Measurements from ENCODE around the gene RAD51B. TPM values are rescaled to one million over a fixed set of nuclear protein-coding genes. Genes with fewer than 3 reads are reported as not detected.

RAD51B gene
- total RNA-seq, 1 experiment from 2014 or later = 14.2 TPM

- Mint-ChIP-seq H3K36me3 (no peaks in the 10 kb centered on the region), H3K27me3 (ENCODE audit: low read depth) (peaks cover 3% of the 10 kb centered on the region; the same call in 1 of the 2 replicates), H3K4me1 (peaks cover 19% of the 10 kb centered on the region), H3K4me3 (no peak overlapping the region), H3K9me3 (peaks cover 9% of the 10 kb centered on the region; the same call in 1 of the 2 replicates), H3K27ac (no peak overlapping the region; the same call in 1 of the 2 replicates)
- no peak for ATAC-seq
- CTCF ChIA-PET = no interaction called here
- POLR2A ChIA-PET = no interaction called here
- no peak for DNase-seq (ENCODE audit: low spot score)
- TF ChIP-seq TCF7 (CRISPR knock-in tag; IDR thresholded peaks at IDR 0.05; ENCODE audit: low read depth) (no peak), HMGXB4 (CRISPR knock-in tag; IDR thresholded peaks at IDR 0.05) (no peak), E2F1 (CRISPR knock-in tag; IDR thresholded peaks at IDR 0.05) (no peak), FOXP1 (CRISPR knock-in tag; IDR thresholded peaks at IDR 0.05; ENCODE audit: borderline replicate concordance) (no peak), OVOL2 (CRISPR knock-in tag; IDR thresholded peaks at IDR 0.05; ENCODE audit: borderline replicate concordance) (no peak), HMGA2 (CRISPR knock-in tag; IDR thresholded peaks at IDR 0.05) (no peak), SP1 (CRISPR knock-in tag; conservative IDR thresholded peaks at IDR 0.05) (no peak), ZNF423 (CRISPR knock-in tag; IDR thresholded peaks at IDR 0.05) (no peak), USF2 (CRISPR knock-in tag; IDR thresholded peaks at IDR 0.05) (no peak), MXD4 (CRISPR knock-in tag; IDR thresholded peaks at IDR 0.05; ENCODE audit: borderline replicate concordance) (no peak), FOXJ3 (CRISPR knock-in tag; IDR thresholded peaks at IDR 0.05; ENCODE audit: borderline replicate concordance) (no peak), NFE2L1 (CRISPR knock-in tag; IDR thresholded peaks at IDR 0.05) (no peak)
Observed at GRCh38 chr14:68544081-68544892, 724.7 kb downstream of the RAD51B start.

GRCh38 chr14:68546839-68547238 is 727.3 kb downstream of the RAD51B start:
- Mint-ChIP-seq H3K27me3 (ENCODE audit: low read depth) (peaks cover 8% of the 10 kb centered on the region), H3K4me3 (no peak overlapping the region), H3K9me3 (peaks cover 9% of the 10 kb centered on the region; the same call in 1 of the 2 replicates), H3K27ac (no peak overlapping the region), H3K36me3 (no peaks in the 10 kb centered on the region), H3K4me1 (peaks cover 37% of the 10 kb centered on the region)
- DNase-seq (ENCODE audit: low spot score) (no peak), ATAC-seq (no peak)
- CTCF ChIA-PET = no interaction called here
- POLR2A ChIA-PET = no interaction called here
- TF ChIP-seq FOXJ3 (CRISPR knock-in tag; IDR thresholded peaks at IDR 0.05; ENCODE audit: borderline replicate concordance) (no peak), ATF6 (CRISPR knock-in tag; IDR thresholded peaks at IDR 0.05) (no peak), AR (CRISPR knock-in tag; IDR thresholded peaks at IDR 0.05) (no peak), GTF2I (CRISPR knock-in tag; conservative IDR thresholded peaks at IDR 0.05) (no peak), ESRRA (CRISPR knock-in tag; IDR thresholded peaks at IDR 0.05; ENCODE audit: borderline replicate concordance) (no peak), IRF2 (CRISPR knock-in tag; IDR thresholded peaks at IDR 0.05; ENCODE audit: borderline replicate concordance, low read depth) (no peak), TEAD1 (CRISPR knock-in tag; IDR thresholded peaks at IDR 0.05) (no peak), ZNF263 (CRISPR knock-in tag; IDR thresholded peaks at IDR 0.05; ENCODE audit: low read depth) (no peak), FOXP4 (CRISPR knock-in tag; IDR thresholded peaks at IDR 0.05) (no peak), ZNF138 (CRISPR knock-in tag; conservative IDR thresholded peaks at IDR 0.05) (no peak), JUN (CRISPR knock-in tag; IDR thresholded peaks at IDR 0.05) (no peak), ETV6 (CRISPR knock-in tag; IDR thresholded peaks at IDR 0.05) (no peak), FOXP1 (CRISPR knock-in tag; IDR thresholded peaks at IDR 0.05; ENCODE audit: borderline replicate concordance) (no peak), GABPB1 (CRISPR knock-in tag; IDR thresholded peaks at IDR 0.05) (no peak)
